HG02938 (cell line): ENCODE measurements around the gene DENND1A.
"Not testable (repeated sequence)": the region's sequence is repeated elsewhere in the genome, so short reads cannot be mapped to it uniquely, and the experiment has no call there.

ENCODE experiments used
- ATAC-seq: cut with Tn5 transposase; IDR thresholded peaks from one replicate; pipeline ENCODE4 v1.9.1; 2021; ENCODE audit warnings: mild to moderate bottlenecking, moderate library complexity; ENCODE audit not compliant: unreplicated experiment

DENND1A gene

DNA sequence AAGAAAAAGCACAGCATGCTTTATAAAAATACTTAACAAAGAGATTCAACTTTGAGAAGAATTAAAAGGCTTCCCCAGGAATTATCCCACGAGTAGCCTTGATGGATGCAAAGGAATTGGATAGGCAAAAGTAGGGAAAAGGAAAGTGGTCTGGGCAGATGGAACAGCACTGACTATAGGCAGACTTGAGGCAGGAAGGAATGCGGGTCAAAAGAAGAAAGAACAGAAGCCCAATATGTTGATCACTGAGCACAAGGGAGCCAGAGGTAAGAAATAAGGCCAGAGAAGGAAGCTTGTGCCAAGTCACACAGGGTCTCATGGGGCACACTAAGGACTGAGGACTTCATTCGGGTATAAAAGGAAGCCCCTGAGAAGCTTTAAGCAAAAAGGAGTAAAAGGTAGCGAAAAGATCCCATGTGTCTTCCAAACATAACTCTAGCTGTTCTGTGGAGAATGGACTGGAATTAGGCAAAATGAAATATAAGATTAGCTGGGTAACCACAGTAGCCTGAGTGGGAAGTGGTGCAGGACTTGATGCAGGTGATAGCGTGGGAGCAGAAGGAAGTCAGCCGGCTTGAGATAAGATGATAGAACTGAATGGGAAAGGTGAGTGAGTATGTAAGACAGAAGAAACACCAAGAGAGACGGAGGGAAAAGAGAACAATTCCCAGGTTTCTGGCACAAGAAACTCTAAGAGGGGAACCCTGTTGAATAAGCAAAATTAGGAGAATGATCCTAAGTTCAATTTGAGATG lies 106.6 kb downstream of the DENND1A start:
- no peak for ATAC-seq

DNA sequence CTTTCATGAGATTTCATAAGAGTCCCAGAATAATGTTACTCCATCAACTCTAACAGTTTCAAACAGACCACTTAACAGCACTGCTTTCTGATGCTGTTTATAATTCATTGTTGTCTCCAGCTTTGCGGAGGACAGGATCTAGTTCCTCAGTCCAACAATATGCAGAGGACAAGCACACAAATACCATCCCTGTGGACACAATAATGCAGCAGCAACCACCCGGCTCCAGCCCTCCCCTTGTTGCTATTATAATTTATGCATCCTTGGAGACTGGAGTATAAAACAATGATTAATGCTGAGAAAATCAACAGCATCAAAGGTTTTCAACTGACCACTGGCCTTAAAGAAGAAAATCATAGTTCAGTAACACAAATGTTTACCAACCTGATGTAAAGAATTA lies 108.3 kb downstream of the DENND1A start:
- ATAC-seq, result no peak

DNA sequence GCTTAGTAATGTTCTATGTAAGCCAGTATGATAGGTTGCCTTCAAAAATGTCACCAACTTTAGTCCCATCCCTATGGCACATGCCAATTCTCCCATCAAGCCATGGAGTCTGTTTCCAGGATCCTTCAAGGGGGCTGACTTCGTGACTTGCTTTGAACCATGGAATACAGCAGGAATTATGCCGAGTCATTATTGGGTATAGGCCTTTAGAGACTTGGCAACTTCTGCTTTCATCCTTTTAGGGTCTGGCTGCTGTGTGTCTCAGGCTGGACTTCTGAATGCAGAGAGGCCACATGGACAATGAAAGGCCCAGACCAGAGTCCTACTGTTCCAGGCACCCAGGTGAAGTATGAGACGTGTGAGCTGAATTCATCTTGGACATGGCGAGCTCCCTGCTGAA lies 109.8 kb downstream of the DENND1A start:
- ATAC-seq, result no peak

DNA sequence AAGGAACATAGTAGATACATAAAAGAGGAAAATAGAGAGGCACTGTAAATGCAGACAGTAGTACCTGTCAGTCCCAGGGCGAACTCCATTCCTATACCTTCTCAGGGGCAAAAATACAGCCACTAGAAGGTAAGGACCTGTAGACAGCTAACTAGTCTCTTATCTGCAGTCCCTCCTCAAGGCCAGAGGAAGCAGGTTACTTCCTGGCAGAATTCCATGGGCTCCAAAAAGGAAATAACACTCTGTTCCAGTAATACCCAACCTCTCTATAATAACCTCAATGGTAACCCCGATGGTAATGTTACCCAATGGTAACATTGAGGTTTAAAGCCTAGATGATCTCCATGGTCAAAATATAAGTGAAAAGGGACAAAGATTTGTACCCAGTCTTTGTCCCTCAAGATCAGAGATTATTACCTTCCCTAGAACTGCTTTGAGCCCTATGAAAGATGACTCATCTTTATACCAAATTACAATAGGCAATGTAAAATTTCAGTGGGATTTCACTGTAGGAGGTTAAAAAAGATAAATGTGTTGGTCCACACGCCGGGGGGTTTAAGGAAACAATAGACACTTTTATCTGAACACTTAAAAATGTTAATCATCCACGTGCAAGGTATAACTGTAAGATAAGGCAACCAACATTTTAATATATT lies 113.0 kb downstream of the DENND1A start:
- ATAC-seq, result no peak

DNA sequence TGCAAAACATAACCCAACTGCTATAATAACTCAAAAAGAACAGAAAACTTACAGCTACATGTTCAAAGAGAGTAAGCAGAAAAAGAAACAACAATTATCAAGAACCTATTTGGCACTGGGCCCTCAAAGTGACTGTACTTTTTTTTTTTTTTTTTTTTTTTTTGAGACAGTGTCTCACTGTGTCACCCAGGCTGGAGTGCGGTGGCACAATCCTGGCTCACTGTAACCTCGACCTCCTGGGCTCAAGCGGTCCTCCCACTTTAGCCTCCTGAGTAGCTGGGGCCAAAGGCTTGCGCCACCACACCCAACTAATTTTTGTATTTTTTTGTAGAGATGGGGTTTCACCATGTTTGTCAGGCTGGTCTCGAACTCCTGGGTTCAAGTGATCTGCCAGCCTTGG lies 114.1 kb downstream of the DENND1A start:
- not testable (repeated sequence) for ATAC-seq

DNA sequence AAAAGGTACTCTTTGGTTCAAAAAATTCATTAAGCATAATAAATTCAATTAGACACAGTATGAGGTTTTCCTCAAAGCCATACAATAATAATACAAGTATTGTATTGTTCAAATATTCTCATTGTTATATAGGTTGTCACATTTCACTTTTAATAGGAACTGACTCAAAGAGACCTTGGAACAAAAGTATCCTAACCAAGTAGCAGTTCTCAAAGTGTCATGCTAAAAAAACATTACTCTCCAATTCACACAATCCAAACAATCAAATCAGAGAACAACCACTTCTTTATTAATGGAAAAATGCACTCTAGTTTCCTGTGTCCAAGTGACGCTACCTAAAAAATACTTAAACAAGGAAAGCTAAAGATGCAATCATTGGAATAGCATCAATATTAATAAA lies 115.4 kb downstream of the DENND1A start:
- ATAC-seq, result no peak

DNA sequence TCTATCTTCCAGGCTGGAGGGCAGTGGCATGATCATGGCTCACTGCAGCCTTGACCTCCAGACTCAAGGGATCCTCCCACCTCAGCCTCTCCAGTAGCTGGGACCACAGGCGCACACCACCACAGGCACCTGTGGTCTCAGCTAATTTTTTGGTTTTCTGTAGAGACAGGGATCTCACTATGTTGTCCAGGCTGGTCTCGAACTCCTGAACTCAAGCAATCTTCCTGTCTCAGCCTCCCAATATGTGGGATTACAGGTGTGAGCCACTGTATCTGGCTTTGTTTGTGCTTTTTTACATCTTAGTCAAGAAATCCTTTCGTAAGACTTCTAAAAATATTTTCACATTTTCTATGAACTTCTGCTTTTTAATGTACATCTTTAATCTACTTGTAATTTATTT lies 116.9 kb downstream of the DENND1A start:
- no peak for ATAC-seq

DNA sequence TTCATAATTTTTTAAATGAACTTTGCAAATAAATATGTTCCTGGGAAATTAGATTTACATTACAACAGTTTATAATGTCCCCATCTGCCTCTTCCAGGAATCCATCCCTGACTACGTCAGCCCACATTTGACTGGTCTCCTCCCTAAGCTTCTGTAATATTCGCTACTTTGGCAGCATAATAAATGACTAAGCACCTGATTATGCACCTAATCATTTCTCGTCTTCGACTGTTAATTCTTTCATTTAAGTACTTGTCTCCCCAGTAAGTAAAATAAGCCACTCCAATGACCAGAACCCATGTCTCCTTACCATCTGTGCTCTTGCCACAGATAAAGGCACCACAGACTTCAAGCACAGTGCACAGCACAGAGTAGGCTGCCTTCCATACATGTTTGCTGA lies 122.7 kb downstream of the DENND1A start:
- no peak for ATAC-seq

DNA sequence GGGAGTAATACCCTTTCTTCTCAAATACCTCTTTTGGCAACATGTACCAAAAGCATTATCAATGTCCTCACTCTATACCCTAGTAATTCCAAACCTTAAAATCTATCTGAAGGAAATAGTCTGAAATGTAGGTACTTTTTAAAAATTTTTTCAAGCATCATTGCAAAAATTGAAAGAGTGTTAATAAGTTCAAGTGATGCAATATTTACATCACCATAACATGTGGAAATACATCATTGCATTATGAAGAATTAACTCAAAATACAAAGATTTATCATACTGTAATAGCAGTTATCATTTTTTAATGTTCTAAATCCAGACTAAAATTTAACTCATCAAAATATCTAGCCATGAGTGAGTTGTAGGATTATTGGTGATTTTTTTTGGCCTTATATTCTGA lies 123.1 kb downstream of the DENND1A start:
- no peak for ATAC-seq

DNA sequence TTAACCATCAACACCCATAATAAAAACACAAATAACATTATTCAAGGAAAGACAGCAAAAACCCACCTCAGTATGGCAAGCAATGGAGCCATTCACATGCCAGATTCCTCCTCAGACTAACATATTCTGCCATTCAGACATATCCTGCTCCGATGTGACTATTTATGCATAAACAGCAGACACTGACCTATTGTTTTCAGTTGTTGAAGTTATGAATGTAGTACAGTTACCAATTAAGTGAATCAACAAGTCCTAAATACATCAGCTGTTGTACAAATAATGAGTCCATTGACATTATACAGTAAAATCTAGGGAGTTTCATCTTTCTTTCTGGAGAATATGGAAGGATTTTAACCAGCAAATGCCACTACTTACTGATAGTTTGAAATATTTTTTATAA lies 131.7 kb downstream of the DENND1A start:
- ATAC-seq, result no peak

DNA sequence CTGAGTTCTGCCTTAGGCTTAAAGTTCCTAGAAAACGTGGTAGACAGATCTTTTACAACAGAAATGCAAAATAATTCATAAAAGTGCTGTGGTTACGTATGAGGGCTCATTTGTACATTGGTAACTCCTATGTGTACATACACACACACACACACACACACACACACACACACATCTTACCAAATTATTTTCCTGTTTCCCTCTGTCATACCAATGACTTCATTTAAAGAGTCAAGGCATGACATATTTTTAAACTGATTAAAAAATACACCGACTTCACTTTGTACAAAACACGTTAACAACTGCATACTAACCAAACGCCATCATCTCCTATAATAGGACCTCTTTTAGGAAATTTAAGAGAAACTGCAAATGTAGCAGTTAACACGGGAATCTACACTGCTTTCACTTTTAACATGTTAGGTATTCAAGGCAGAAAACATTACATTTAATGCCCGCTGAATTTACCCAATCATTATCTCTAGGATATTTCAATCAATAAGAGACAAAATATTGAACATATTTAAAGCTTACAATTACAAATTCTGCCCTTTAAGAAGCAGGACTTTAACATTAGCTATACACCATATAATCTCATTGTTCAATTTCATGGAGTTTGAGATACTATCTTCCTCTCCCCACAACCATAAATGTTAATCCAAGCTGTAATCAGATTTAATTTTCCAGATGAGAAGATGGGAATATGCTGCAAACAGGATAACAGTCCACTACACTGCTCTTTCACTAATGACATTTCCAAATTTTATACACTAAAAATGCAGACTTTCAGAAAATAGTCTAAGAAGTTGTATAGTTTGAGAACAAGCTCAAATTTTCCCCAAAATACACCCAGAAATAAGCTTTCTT lies 133.1 kb downstream of the DENND1A start:
- ATAC-seq, result no peak

DNA sequence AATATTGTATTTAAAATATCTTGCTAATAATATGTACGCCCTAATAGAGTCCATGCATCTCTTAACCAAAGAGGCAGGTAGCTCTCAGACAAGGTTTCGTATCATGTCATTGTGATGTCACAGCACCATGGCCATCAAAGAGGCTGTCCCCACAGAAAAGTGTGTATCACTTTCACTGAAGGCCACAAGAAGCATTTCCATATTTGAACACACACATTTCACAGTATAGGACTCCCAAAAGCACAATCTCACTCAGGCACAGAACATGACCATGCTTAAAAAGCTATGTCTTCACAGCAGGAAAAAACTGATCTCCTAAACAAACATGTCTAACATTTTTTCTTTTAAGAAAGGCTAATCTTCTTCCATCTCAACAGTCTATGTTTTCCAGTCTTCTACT lies 133.8 kb downstream of the DENND1A start:
- ATAC-seq, result no peak

DNA sequence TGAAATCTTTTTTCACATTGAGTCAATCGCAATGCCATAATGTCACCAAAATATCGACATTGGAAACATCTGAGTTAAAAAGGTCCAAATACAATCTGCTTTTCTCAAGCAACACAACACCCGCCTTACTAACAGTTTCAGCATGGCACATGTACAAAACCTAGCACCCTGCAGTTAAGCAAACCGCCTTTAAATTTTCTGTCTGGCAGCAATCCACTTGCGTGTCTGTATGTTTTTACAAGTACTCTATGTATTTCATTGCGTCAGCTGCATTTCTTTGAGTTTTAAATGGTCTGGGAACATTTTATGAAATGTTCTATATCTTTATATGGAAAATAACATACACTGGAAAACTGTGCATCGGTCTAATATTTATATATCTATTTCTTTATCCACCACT lies 134.6 kb downstream of the DENND1A start:
- ATAC-seq, result no peak

DNA sequence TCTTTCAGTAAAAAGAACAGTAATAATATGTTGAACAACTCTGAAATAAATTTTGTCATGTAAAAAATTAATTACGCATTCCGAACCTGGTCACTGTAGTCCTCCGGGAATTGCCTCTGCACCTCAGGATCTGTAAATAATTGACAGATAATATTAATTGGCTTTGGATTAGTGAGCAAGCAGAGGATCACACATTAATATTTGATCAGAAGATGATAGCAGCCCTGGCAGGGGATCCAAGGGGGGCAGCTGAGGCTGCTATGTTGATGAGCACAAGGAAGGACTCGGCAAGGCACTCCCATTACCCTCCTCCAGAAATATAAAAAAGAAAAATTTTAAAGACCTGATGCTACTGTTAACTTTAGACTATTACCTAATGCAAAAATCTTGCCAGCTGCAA lies 137.4 kb downstream of the DENND1A start:
- ATAC-seq, result no peak

DNA sequence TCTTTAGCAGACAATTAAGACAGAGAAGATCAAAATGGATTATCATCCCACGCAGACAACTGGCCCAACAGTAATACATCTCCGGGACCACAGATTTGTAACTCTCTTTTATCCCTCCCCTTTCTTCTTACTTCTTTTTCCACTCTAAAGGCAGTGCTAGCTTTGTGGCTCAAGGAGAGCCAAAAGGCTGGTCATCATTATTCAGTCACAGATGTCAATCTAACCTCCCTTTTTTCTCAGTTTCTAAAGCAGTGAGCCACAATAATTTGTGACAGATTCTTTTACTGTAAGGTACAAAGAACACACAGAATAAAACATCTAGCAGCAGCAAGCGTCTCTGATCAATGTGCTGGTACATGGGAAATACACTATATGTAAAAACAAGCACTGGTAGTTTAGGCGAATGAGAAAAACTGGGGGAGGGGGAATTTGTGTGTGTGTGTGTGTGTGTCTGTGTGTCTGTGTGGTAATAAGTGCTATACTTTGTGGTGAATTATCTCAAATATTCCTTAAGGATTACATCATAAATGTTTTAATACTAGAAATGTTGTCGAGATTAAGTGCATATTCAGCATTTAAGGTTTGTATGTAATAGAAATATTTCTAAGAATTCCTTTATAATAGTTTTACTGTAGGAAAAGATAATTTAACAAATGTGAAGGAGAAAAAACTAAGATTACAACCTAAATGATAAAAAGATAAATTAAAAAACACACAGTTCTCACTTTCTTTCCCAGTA lies 140.2 kb downstream of the DENND1A start:
- ATAC-seq, result no peak

DNA sequence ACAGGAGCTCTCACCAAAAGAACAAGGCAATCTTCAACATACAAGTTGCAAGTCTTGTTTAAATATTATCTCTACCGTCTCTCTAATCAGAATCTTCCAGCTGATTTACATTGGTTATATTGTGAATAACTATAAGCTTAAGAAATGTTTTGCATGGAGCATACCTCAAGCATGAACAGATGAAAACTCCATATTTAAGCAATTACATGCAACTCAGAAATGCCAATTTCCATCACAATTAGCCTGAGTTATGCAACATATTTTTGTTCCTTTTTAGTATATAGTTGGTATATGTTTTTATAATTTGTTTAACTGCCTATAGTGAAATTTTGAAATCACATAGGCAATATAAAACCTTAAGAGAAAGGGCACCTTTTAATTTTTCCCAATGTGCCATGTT lies 142.5 kb downstream of the DENND1A start:
- no peak for ATAC-seq

DNA sequence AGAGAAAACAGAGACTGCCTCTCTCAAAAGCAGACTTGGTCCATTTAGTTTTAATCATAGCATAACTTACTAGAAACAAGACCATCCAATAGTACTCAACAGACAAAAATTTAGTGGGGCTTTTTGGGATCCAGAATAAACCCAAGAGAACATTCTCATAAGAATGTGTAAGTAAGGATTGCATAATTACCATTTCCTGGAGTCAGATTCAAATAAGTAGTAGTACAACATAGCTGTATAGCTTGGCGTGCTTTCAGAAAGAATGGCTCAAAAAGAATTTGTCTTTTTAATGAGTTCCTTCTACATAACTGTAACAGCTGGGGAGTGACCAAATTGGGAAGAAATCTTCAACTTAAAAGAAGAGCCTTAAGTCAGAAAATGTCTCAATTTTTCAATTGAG lies 145.4 kb downstream of the DENND1A start:
- no peak for ATAC-seq

DNA sequence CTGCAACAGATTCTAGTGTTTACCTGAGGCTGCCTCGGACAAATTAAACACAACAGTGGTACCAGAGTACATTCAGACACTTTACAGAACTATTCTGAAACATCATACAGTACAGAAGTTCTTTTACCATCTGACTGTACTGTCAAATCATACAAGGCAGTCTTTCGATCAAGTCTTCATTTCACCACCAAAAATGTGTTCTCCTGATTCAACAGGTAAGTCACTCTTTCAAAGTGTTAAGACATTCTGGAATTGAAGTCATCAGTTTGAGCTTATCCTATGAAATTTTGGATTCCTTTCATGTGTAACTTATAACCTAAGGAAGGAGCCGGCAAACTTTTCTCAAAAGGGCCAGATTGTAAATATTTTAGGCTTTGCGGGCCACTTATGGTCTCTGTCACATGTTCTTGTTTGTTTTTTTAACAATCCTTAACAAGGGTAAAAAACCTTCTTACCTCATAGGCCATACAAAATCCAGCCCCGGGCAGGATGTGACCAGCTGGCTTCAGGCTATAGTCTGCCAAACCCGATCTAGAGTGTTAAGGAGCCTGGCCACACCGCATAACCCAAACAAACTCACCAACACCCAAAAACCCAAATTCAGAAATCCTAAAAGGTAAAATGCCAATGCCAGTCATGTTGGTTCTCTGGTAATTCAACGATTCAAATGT lies 151.6 kb downstream of the DENND1A start:
- no peak for ATAC-seq

DNA sequence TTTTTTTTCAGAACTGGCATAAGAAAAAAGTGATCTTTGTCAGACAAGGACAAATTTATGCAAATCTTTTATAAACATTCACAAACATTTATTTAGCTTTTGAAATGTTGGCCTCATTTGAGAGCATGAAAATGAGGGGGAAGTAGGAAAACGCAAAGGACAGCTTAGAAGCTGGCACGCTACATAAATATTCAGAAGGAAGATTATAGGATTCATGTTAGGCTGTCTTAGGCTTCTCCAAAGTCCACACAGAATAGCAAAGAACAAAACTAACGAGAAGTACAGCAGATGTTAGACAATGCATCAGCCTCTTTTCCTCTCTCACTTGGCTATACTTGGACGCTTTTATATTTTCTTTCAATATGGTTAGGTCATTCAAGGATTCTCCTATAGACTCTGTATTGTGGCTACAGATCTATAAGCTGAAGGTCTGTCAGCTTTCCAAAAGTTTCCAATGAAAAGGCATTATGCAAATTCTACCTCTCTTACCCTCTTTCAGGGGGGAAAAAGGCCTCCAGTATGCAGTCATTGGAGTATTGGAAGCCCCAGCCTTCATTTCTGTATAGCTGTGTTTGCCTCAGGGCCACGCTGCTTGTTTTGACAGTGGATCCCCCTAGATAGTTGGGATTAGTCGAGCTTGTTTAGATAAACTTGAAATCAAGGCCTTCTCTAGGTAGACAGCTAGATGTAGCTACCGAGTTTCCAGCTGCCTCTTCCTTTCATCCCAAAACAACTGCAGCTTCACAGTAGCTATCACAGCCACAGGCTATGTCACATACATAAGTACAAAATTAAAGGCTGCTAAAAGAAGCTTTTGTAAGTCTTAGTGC lies 153.0 kb downstream of the DENND1A start:
- no peak for ATAC-seq
